HepG2 (cell line): Measurements from ENCODE around the gene PAK1. TPM values are rescaled to one million over a fixed set of nuclear protein-coding genes. Genes with fewer than 3 reads are reported as not detected.

ENCODE experiments used
- FOSL1 ChIP-seq: sonication (generic); formaldehyde crosslinking; IDR thresholded peaks from 2 replicates; pipeline ENCODE4 v1.9.0; 2021; ENCODE audit warnings: missing genetic modification reagents, borderline replicate concordance
- GABPA ChIP-seq, 2 experiments: IDR thresholded peaks; 2 replicates each; pipeline ENCODE4 v1.6.1; 2011 to 2016; ENCODE audit warnings: low read depth in 2 of 2, low read length in 1 of 2, missing biosample characterization in 1 of 2, missing genetic modification characterization in 1 of 2
- HMG20A ChIP-seq: IDR thresholded peaks from 2 replicates; pipeline ENCODE4 v1.6.1; 2016; ENCODE audit warnings: borderline replicate concordance
- MEIS2 ChIP-seq: sonication (generic); formaldehyde crosslinking; IDR thresholded peaks from 2 replicates; pipeline ENCODE4 v1.9.0; 2021; ENCODE audit warnings: mild to moderate bottlenecking, missing genetic modification reagents
- PCBP1 ChIP-seq: fragments of 200-400 bp; formaldehyde crosslinking; IDR thresholded peaks from 2 replicates; pipeline ENCODE4 v1.6.1; 2017; ENCODE audit warnings: mild to moderate bottlenecking, low read depth, low read length, borderline replicate concordance
- PCBP2 ChIP-seq: fragments of 200-400 bp; formaldehyde crosslinking; optimal IDR thresholded peaks from 2 replicates; pipeline ENCODE3; 2018; ENCODE audit warnings: low read length, low read depth; ENCODE audit not compliant: poor library complexity, severe bottlenecking
- PITX1 ChIP-seq: sonication (generic); formaldehyde crosslinking; IDR thresholded peaks from 2 replicates; pipeline ENCODE4 v1.5.1; 2020; ENCODE audit warnings: mild to moderate bottlenecking, missing genetic modification reagents
- SMAD9 ChIP-seq: sonication (generic); formaldehyde crosslinking; IDR thresholded peaks from 2 replicates; pipeline ENCODE4 v1.5.1; 2020; ENCODE audit warnings: mild to moderate bottlenecking, missing genetic modification reagents
- SPEN ChIP-seq: sonication (generic); formaldehyde crosslinking; IDR thresholded peaks from 2 replicates; pipeline ENCODE4 v1.5.1; 2020; ENCODE audit warnings: low read depth, mild to moderate bottlenecking, missing genetic modification reagents
- XBP1 ChIP-seq: sonication (generic); formaldehyde crosslinking; IDR thresholded peaks from 2 replicates; pipeline ENCODE4 v1.5.0; 2020; ENCODE audit warnings: missing genetic modification reagents
- polyA plus RNA-seq, 8 experiments: library from polyadenylated mRNA; depleted of rRNA in 3 of 8; stranded (reverse) in 7 of 8; unstranded in 1 of 8; fragments of >200 nt; fragmentation: Illumina TruSeq in 4 of 8; extraction: Trizol in 4 of 8; gene quantifications; 2 replicates each; pipeline versions ENCODE4 v1.2.1 to v1.2.3, GENCODE V29; 2011 to 2016; ENCODE audit warnings: low read depth in 4 of 8, missing spikeins in 1 of 8, mixed read lengths in 1 of 8; ENCODE audit not compliant: insufficient read depth in 1 of 8
- total RNA-seq, 5 experiments: library from RNA; depleted of rRNA; stranded (reverse); fragments of >200 nt; fragmentation: Illumina TruSeq; extraction: Trizol; gene quantifications; 2 replicates each; pipeline ENCODE4 v1.2.3, GENCODE V29; 2016; ENCODE audit warnings: low read depth in 1 of 5
- TF ChIP-seq, protein P1 (sequence below): sonication (generic); formaldehyde crosslinking; IDR thresholded peaks from 2 replicates; pipeline ENCODE4 v1.4.0; 2020; ENCODE audit warnings: missing genetic modification reagents
- TF ChIP-seq, protein P2 (sequence below): sonication (generic); formaldehyde crosslinking; IDR thresholded peaks from 2 replicates; pipeline ENCODE4 v1.5.0; 2020; ENCODE audit warnings: missing genetic modification reagents, mild to moderate bottlenecking, borderline replicate concordance

PAK1 gene
- total and polyA plus RNA-seq, 2 of the 13 experiments (the other 11 are each of a cell fraction or from before 2014, with no cell fraction given) = 1.5 to 4.3 TPM

- TF ChIP-seq PITX1 = no peak
- TF ChIP-seq MEIS2 = no peak
- peak; percentile 79 for TF ChIP-seq PCBP2
- no peak for TF ChIP-seq SMAD9 (CRISPR knock-in tag)
- no peak for TF ChIP-seq FOSL1 (CRISPR knock-in tag)
- TF ChIP-seq HMG20A (CRISPR knock-in tag) = no peak
- no peak for TF ChIP-seq SPEN (CRISPR knock-in tag)
- TF ChIP-seq GABPA (IDR thresholded peaks at IDR 0.05; ENCODE audit: low read depth, low read length) = no peak
- no peak for TF ChIP-seq GABPA (CRISPR knock-in tag; IDR thresholded peaks at IDR 0.05; ENCODE audit: low read depth)
- TF ChIP-seq, protein P1, sequence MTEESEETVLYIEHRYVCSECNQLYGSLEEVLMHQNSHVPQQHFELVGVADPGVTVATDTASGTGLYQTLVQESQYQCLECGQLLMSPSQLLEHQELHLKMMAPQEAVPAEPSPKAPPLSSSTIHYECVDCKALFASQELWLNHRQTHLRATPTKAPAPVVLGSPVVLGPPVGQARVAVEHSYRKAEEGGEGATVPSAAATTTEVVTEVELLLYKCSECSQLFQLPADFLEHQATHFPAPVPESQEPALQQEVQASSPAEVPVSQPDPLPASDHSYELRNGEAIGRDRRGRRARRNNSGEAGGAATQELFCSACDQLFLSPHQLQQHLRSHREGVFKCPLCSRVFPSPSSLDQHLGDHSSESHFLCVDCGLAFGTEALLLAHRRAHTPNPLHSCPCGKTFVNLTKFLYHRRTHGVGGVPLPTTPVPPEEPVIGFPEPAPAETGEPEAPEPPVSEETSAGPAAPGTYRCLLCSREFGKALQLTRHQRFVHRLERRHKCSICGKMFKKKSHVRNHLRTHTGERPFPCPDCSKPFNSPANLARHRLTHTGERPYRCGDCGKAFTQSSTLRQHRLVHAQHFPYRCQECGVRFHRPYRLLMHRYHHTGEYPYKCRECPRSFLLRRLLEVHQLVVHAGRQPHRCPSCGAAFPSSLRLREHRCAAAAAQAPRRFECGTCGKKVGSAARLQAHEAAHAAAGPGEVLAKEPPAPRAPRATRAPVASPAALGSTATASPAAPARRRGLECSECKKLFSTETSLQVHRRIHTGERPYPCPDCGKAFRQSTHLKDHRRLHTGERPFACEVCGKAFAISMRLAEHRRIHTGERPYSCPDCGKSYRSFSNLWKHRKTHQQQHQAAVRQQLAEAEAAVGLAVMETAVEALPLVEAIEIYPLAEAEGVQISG (CRISPR knock-in tag) = no peak
- no peak for TF ChIP-seq XBP1 (CRISPR knock-in tag)
- 0 out of 2 replicates have a peak, but pooled peaks have one; percentile 66 for TF ChIP-seq PCBP1
- TF ChIP-seq, protein P2, sequence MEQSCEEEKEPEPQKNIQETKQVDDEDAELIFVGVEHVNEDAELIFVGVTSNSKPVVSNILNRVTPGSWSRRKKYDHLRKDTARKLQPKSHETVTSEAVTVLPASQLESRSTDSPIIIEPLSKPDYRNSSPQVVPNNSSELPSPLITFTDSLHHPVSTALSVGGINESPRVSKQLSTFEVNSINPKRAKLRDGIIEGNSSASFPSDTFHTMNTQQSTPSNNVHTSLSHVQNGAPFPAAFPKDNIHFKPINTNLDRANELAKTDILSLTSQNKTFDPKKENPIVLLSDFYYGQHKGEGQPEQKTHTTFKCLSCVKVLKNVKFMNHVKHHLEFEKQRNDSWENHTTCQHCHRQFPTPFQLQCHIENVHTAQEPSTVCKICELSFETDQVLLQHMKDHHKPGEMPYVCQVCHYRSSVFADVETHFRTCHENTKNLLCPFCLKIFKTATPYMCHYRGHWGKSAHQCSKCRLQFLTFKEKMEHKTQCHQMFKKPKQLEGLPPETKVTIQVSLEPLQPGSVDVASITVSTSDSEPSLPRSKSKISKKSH = no peak
These were observed 141.6 kb downstream of the PAK1 start (continued) for GRCh38 chr11:77332259-77332658.
